GM12892 (cell line): ENCODE measurements around the gene ATP9A.

Experiments used
- POLR2A ChIP-seq: IDR thresholded peaks from 2 replicates; pipeline ENCODE4 v1.6.1; 2011; ENCODE audit warnings: low read depth, low read length, control low read depth
- POLR2AphosphoS5 ChIP-seq: IDR thresholded peaks from 2 replicates; pipeline ENCODE4 v1.6.1; 2011; ENCODE audit warnings: low read depth, low read length, control low read depth
- TAF1 ChIP-seq: IDR thresholded peaks from 2 replicates; pipeline ENCODE4 v1.6.1; 2011; ENCODE audit warnings: low read depth, mild to moderate bottlenecking, control low read depth, low read length, borderline replicate concordance

DNA sequence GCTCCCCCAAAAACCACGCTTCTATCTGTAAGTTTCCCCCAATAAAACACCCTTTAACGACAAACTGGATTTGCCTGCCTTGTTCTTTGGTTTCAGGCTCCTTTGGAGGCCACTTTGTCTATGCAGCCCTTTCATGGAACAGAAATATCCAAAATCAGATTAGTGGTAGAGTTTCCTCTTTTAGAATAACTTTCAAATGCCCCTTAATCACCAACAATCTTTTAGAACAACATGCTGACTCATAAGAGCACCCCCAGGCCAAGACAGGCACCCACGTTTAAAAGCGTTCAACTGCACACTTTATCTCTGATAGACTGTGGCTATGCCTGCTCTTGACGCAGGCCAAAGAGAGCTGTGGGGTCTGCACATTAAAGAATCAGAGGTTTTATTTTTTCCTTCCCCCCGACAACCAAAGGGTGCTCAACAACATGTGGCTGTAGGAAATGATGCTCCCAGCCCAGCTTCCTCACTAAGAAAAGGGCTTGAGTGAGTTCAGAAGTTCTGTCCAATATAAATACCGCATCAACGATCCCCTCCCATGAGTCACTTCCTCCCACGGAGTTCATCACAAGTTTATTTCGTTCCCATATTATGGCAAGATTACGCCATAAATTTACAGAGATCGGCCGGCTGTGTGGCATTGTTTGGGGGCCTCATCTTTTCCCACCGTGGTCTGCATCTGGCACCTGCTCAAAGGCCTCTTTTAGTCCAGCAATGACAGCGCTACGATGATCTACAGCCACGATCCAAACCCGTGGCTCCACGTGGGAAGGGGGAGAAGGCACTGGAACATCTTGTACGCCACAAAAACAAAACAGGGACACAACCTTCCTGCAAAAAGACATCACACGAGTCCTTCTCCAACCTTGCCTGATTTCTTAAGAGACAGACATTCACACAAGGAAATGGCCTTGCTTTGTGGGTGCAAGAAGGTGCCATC lies 136.9 kb downstream of the ATP9A start:
- TF ChIP-seq POLR2A (no peak), POLR2AphosphoS5 (no peak), TAF1 (no peak)
